Hypothalamus (tissue), 51 donors: Measurements from ENCODE around the gene MRPL16.
"Not testable (repeated sequence)": the region's sequence is repeated elsewhere in the genome, so short reads cannot be mapped to it uniquely, and the experiment has no call there.

Experiments used
- DNase-seq, 51 donors: peaks; one replicate each; lab custom pipeline; 2025; lab: John Stamatoyannopoulos, UW

The MRPL16 gene

GRCh38 chr11:59810189-59810910, at the start of gene MRPL16:
TSS of gene MRPL16 (minus strand) at chr11:59810778. CDS start at chr11:59810658, 120 bp downstream.
- DNase-seq: peak; percentile 33 to 90 (median 72)

GRCh38 chr11:59859673-59860072, 49.1 kb upstream of the MRPL16 start:
- DNase-seq: no peak

DNA sequence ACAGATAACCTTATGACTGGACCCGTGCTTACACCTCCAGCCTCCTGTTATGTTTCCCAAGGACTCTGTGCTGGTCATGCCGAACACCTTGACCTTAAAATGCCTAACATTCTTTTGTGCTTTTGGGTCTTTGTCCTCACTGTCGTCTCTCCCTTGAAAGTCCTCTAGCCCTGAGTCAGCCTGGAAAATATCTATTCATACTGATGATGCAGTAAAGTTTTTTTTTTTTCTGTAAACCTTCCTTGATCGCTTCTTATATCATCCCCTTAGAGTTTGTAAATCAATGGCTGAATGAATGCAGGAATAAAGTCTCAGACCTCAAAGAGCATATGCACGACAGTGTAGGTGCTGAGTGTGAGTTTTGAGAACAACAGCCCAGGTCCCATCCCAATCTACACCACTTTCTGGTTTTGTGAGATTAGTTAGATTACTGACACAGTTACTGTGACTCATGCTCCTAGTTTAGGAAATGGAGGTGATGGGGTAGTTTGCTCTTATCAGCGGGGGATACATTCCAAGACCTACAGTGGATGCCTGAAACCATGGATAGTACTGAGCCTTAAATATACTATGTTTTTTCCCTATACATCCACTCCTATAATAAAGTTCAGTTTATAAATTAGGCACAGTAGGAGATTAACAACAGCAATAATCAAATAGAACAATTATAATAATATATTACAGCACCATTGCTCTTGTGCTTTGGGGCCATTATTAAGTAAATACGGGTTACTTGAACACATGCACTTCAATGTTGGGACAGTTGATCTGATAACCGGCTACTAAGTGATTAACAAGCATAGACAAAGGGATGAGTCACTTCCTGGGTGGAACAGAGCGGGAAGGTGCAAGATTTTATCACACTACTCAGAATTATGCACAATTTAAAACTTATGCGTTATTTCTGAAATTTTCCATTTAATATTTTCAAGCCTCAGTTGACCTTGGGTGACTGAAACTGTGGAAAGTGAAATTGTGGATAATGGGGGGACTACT, 47.2 kb upstream of the MRPL16 start:
- no peak for DNase-seq

GRCh38 chr11:59854871-59855270, 44.3 kb upstream of the MRPL16 start:
- DNase-seq: no peak

DNA sequence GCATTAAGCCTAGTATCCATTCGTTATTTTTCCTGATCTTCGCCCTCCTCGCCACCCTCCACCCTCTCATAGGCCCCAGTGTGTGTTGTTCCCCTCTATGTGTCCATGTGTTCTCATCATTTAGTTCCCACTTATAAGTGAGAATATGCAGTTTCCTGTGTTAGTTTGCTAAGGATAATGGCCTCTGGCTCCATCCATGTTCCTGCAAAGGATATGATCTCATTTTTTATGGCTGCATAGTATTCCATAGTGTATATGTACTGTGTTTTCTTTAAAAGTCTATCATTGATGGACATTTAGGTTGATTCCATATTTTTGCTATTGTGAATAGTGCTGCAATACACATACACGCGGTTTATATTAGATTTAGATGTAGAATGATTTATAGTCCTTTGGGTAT, 40.8 kb upstream of the MRPL16 start:
- not testable (repeated sequence) for DNase-seq

GRCh38 chr11:59849551-59849950, 39.0 kb upstream of the MRPL16 start:
- DNase-seq: not testable (repeated sequence)

- DNase-seq: no peak
Observed at GRCh38 chr11:59849129-59849528, 38.6 kb upstream of the MRPL16 start.

DNA sequence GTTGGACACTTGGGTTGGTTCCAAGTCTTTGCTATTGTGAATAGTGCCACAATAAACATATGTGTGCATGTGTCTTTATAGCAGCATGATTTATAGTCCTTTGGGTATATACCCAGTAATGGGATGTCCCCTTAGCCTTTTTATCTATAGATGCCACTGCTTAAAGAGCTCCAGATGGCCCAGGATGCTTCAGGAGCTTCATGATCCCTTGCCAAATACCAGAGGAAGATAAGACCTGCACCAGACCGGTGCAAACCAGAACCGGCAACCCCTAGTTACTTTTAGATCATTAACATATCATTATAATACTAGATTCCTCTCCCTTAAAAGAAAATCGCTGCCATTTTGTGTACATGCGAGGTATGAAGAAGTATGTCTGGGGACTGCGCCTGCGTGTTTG, 37.9 kb upstream of the MRPL16 start:
- not testable (repeated sequence) for DNase-seq

- DNase-seq: no peak
Observed at GRCh38 chr11:59847626-59848025, 37.0 kb upstream of the MRPL16 start.

- no peak for DNase-seq
Observed at GRCh38 chr11:59846556-59846955, 36.0 kb upstream of the MRPL16 start.

DNA sequence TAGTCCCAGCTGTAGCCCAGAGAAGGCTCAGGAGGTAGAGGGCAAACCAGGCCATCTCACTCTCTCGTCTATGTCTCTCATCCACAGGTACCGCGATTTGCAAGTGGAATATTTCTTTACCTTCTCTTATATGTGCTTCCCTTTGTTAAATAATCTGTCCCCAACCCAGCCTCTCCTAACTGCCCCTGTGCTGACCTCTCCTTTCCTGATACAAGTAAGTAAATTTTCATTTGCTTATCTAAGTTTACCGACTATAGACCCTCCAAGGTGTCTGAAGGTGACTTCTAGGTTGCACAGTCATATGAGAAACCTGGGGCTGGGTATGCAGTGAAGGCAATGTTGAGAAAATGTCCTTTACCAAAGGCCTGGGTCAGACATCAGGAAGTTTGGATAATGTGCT, 34.8 kb upstream of the MRPL16 start, which contains the start of gene CBLIF:
TSS of gene CBLIF (minus strand) at position 101 of the 400 bp plus-strand sequence. CDS start at position 55, 46 bp downstream.
- DNase-seq: no peak

DNA sequence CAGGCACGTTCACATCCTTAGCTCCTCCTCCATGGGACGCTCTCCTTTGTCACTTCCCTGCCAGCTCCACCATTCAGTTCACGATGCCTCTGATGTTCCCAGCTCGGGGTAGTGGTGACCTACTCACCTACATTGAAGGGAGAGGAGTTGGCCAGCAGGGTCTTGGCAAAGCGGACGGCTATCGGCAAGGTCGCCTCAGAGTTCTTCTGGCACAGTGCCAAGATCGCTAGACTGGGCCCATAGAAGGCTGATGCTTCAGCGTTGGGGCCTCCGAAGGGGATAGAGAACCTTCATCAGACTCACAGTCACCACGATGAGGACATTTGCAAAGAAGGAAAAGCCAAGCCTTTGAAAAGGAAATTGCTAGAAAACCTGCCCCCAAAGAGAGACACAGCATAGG, 31.7 kb upstream of the MRPL16 start:
- no peak for DNase-seq

- no peak for DNase-seq
Observed at GRCh38 chr11:59841514-59841913, 30.9 kb upstream of the MRPL16 start.

DNA sequence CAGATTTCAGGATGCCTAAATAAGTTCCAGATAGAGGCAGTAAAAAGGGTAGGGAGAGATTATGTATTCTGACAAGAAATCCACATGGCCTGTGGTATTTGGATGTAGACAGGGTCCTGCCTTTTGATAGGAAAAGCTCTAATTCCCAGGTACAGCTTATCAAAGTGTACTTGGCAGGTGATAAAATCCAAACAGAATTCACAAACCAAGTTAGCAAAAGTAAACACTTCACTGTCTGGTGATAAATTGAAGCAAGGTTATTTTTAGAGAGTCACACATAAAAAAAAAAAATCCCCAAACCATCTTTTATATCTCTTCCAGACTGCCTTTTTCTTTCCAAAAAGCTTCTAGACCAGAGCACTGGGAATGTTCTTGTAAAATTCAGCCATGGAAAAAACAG, 29.0 kb upstream of the MRPL16 start:
- DNase-seq: no peak

DNA sequence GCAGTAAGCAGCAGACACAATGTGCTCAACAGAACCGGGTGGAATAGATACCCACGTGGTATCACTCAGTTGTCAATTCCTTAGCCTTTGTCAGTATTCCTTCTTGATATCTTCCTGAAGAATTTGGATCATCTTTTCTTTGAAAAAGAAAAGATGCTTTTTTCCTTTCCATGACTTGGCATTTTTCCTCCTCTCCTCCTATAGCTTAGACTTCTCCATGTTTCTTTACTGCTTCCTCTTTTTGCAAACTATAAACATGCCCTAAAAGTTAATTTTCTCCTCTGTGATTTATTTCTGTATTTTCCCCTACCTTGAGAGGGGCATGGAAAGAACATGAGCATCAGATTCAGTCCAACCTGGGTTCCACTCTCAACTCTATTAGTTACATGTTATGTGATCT, 23.0 kb upstream of the MRPL16 start:
- DNase-seq: no peak

- DNase-seq: no peak
Observed at GRCh38 chr11:59829358-59829757, 18.8 kb upstream of the MRPL16 start.

DNA sequence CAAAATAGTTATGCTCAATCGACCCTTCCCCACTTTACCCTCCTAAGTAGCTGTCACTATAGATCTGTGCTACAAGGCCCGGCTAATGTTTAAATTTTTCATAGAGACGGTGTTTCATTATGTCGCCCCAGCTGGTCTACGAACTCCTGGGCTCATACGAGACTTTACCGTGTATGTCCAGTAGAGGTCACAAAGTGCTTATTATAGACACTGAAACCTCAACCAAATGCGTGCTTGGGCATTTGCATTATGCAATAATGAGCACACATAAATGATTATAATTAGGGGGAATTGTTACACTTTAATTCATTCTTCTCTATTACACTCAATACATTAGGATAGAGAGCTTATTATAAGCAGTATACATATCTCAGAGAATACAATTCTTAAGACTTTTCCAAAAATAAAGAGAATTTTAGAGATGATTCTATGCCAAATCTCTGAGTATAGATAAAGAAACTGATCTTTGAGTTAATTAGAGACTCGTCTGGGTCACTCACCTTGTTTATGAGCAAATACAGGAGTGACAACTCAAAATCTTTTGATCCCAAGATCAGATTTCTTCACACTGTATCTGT, 12.5 kb upstream of the MRPL16 start:
- DNase-seq: peak in 8 of 51 donors; percentile 1 to 36 (median 4)

DNA sequence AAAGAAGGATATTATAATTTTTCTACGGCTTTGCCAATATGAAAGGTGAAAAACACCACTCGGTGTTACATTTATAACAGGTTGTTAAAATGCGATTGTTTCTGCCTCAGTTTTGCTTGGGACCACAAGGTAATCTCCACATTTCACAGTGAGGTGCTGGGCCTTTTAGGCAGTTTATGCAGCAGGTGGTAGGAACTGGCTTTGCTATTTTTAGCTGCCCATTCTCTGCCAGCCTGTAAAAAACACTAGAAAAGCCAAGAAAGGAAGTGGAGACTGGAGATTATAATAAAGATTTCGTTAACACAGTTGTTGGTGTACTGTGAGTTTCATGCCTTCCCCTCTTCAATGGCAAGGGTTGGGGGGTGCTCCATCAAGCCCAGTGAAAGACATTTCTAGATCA, 8.0 kb upstream of the MRPL16 start:
- no peak for DNase-seq

GRCh38 chr11:59816434-59816833, 5.9 kb upstream of the MRPL16 start:
- DNase-seq: not testable (repeated sequence)

DNA sequence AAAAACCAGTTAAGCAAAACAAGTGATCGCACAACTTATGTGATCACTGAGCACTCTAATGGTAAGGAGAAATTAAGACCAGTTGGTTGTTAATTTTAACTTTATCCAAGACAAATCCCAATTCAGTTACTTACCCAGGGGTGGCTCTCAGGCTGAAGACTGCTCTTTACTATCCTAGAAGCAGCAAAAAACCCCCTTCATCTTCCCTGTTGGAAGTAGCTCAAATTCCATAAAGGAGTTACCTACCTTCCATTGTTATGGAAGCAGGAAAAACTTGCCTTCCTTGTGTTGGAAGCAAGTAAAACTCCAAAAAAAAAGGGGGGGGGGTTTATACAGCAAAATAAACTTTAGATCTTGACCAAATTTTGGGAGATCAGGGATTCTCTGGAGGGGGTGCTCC, 5.2 kb upstream of the MRPL16 start:
- DNase-seq: no peak

DNA sequence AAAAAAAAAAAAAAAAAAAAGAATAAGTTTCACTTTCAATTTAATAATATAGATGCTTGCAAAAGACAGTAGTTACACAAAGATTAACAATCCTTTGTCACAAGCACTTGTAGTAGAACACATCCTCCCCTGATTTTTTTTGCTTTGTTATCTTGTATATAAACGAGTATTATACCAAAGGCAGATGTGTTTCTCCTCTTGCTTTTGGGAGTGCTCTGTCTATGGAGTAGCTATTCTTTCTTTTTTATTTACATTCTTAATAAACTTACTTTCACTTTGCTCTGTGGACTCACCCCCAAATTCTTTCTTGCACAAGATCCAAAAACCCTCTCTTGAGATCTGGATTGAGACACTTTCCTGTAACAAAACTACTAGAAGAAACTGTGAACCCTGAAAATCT, 3.4 kb upstream of the MRPL16 start:
- no peak for DNase-seq
